Colonic mucosa (tissue), 4 donors: ENCODE results near the gene PIAS2. TPM values are rescaled to one million over a fixed set of nuclear protein-coding genes. Genes with fewer than 3 reads are reported as not detected.
"Not testable (repeated sequence)": the region's sequence is repeated elsewhere in the genome, so short reads cannot be mapped to it uniquely, and the experiment has no call there.

ENCODE experiments used
- DNase-seq: peaks from one replicate; pipeline ENCODE4 v3.0.0-alpha.2; 2020
- H3K27ac ChIP-seq: fragments of 200-600 bp; one replicate; pipeline ENCODE4 v1.8.0; 2021
- H3K27me3 ChIP-seq: fragments of 200-600 bp; one replicate; pipeline ENCODE4 v1.8.0; 2021
- H3K36me3 ChIP-seq: fragments of 200-600 bp; one replicate; pipeline ENCODE4 v1.8.0; 2021
- H3K4me1 ChIP-seq: fragments of 200-600 bp; one replicate; pipeline ENCODE4 v1.8.0; 2021; ENCODE audit warnings: mild to moderate bottlenecking
- H3K4me3 ChIP-seq: fragments of 200-600 bp; one replicate; pipeline ENCODE4 v1.8.0; 2021
- H3K9ac ChIP-seq, 2 donors: one replicate each; pipeline ENCODE4 v1.7.0; 2013; ENCODE audit warnings: control low read depth in 2 of 2, low read depth in 2 of 2, low read length in 2 of 2
- H3K9me3 ChIP-seq: fragments of 200-600 bp; one replicate; pipeline ENCODE4 v1.8.0; 2021
- intact Hi-C: fragments of 100-400 bp; cut with DNase I; formaldehyde crosslinking; loops from one replicate; pipeline ENCODE4 v1.14.1; 2022
- total RNA-seq, 2 donors: library from RNA; stranded (reverse); fragmentation: NEBNext Ultra II Directional in 1 of 2; extraction: Animal tissue kit (Norgen Biotek cat#: 25700) in 1 of 2; gene quantifications; one replicate each; pipeline ENCODE4 v1.2.1, GENCODE V29; 2021
- TF ChIP-seq, protein P1 (sequence below): fragments of 200-600 bp; IDR thresholded peaks from one replicate; pipeline ENCODE4 v1.8.0; 2022; ENCODE audit warnings: antibody characterized with exemption, mild to moderate bottlenecking
- donor health status: healthy.
- donor health status: DM: no; HTN: no; CAD: no.
- donor health status: DM: no; HTN: no; CAD: no.

PIAS2 gene
- total RNA-seq, 2 donors from 2014 or later, result 29.0 to 42.0 TPM

DNA sequence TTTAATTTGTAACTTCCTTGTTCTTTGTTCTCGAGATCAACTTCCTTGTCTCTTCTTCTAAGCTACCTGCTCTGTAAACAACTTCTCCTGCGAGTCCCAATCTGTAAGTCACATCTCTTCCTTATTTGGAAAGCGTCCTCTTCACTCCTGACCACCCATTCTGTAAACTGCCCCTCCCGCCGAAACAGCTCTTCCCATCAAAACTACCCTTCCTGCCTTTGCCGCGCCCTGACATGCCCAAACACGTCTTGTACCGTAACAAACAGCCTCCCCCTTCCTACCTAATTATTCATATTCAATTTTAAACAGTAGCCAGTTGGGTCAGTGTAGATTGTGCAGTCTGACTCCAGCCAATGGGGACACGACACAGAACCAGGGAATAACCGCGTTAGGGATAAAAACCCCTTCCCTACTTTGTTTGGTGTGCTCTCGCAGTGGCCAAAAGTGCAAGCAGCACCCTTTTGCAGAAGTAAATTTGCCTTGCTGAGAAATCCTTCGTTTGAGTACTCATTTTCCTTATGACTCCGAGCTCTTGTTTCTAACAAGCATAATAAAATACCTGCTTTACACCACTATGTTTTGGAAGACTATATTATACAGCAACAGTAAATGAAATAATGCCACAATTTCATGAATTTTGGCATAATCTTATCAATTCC is 39.8 kb downstream of the PIAS2 start:
- DNase-seq, result peak; percentile 69
- Histone ChIP-seq H3K36me3 (no peaks in the 10 kb centered on the region), H3K4me3 (no peak overlapping the region), H3K9me3 (no peaks in the 10 kb centered on the region), H3K27ac (peak overlapping the region; percentile 59), H3K27me3 (no peaks in the 10 kb centered on the region), H3K9ac (no peak overlapping the region), H3K4me1 (no peaks in the 10 kb centered on the region)
- TF ChIP-seq, protein P1, sequence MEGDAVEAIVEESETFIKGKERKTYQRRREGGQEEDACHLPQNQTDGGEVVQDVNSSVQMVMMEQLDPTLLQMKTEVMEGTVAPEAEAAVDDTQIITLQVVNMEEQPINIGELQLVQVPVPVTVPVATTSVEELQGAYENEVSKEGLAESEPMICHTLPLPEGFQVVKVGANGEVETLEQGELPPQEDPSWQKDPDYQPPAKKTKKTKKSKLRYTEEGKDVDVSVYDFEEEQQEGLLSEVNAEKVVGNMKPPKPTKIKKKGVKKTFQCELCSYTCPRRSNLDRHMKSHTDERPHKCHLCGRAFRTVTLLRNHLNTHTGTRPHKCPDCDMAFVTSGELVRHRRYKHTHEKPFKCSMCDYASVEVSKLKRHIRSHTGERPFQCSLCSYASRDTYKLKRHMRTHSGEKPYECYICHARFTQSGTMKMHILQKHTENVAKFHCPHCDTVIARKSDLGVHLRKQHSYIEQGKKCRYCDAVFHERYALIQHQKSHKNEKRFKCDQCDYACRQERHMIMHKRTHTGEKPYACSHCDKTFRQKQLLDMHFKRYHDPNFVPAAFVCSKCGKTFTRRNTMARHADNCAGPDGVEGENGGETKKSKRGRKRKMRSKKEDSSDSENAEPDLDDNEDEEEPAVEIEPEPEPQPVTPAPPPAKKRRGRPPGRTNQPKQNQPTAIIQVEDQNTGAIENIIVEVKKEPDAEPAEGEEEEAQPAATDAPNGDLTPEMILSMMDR, result no peak
- intact Hi-C loops, result no loop called here

DNA sequence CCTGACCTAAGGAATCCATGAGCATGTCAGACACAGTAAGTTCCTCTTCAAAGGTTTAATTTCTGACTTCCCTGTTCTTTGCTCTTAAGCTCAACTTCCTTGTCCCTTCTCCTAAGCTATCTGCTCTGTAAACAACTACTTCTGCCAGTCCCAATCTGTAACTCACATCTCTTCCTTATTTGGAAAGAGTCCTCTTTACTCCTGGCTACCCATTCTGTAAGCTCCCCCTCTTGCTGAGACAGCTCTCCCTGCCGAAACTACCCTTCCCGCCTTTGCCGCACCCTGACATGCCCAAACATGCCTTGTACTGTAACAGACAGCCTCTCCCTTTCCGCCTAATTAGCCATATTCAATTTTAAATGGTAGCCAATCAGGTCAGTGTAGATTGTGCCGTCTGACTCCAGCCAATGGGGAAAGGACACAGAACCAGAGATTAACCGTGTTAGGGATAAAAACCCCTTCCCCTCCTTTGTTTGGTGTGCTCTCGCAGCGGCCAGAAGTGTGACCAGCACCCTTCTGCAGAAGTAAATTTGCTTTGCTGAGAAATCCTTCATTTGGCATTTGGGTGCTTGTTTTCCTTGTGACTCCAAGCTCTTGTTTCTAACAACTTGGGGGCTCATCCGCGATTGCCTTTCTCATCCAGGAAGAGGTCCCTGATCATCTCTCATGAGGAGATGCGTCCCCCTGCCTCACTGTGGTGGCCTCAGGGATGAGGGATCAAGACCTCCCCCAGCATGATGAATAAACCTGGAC is 49.0 kb downstream of the PIAS2 start:
- no peaks in the 10 kb centered on the region for H3K27me3 ChIP-seq
- TF ChIP-seq, protein P1, result no peak
- peak overlapping the region; percentile 39 for H3K27ac ChIP-seq
- H3K9me3 ChIP-seq, result no peaks in the 10 kb centered on the region
- no peak overlapping the region for H3K4me3 ChIP-seq
- H3K4me1 ChIP-seq, result no peaks in the 10 kb centered on the region
- no peaks in the 10 kb centered on the region for H3K36me3 ChIP-seq
- H3K9ac ChIP-seq, result no peak overlapping the region
- DNase-seq, result no peak
- intact Hi-C loops, result no loop called here

DNA sequence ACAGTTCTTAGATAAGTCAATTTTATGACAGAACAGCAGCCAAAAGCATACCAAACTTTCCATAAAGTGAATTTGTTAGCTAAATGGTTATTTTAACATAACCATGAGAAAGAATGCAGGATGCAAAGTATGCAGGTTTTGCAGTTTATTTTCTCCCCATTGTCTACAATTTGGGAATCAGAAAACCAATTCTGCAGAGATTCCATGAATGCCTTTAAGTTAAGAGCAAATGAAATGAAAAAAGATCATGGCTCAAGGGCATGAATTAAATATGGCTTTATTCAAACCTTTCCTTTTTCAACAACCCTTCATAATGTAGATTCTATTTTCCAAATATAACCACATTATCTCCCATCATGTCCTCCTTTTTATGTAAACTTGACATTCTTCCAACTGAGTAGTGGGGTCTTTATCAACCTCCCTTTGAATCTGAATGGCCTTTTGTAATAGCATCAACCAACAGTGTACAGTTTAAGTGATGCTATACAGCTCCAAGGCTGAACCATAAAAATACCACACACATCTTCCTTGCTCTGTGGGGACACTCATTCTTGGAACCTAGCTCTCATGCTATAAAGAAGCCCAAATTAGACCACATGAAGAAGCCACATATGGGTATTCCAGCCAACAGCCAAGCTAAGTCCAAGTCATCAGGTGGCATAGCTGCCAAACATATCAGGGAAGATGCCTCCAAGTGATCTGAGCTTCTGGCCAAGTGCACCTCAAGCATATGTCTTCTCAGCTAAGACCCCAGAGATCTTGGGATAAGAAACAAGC is 49.8 kb downstream of the PIAS2 start:
- Histone ChIP-seq H3K27ac (no peak overlapping the region), H3K4me1 (no peaks in the 10 kb centered on the region), H3K9ac (no peak overlapping the region), H3K36me3 (no peaks in the 10 kb centered on the region), H3K9me3 (no peaks in the 10 kb centered on the region), H3K4me3 (no peak overlapping the region), H3K27me3 (no peaks in the 10 kb centered on the region)
- TF ChIP-seq, protein P1, result no peak
- no peak for DNase-seq
- intact Hi-C loops, result no loop called here

DNA sequence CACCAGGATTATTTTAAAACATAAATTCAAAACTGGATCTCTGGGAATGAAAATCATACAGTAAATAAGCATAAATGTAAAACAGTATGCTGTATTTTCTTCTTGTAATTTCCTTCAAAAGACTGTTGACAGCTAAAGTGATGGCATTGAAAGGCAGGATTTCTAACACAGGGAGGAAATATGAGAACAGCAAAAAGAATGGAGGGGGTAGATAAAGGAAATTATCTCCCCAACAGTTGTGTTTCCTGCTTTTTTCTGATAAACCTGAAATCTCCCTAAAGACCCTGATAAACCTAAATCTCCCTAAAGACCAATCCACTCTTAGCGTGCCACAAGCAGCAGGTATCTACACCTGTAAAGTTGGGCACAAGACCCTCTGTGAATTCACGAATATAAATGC is 50.8 kb downstream of the PIAS2 start:
- no peaks in the 10 kb centered on the region for H3K9me3 ChIP-seq
- TF ChIP-seq, protein P1, result no peak
- no peak overlapping the region for H3K9ac ChIP-seq
- DNase-seq, result no peak
- H3K27ac ChIP-seq, result no peak overlapping the region
- H3K4me1 ChIP-seq, result no peaks in the 10 kb centered on the region
- no peaks in the 10 kb centered on the region for H3K36me3 ChIP-seq
- intact Hi-C loops, result no loop called here
- H3K27me3 ChIP-seq, result no peaks in the 10 kb centered on the region
- H3K4me3 ChIP-seq, result no peak overlapping the region

DNA sequence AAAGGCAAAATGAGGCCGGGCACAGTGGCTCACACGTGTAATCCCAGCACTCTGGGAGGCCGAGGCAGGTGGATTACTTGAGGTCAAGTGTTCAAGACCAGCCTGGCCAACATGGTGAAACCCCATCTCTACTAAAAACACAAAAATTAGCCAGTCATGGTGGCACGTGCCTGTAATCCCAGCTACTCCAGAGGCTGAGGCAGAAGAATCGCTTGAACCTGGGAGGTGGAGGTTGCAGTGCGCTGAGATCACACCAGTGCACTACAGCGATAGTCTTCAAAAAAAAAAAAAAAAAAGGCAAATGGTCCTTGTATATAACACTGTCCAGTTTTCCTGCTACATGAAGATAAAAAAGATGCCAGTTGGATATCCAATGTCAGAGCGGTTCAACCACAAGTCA is 52.1 kb downstream of the PIAS2 start:
- H3K4me1 ChIP-seq, intact Hi-C loops, H3K36me3 ChIP-seq, H3K9ac ChIP-seq, H3K9me3 ChIP-seq, DNase-seq, H3K27me3 ChIP-seq, H3K27ac ChIP-seq, H3K4me3 ChIP-seq: not testable (repeated sequence)
